ENCODE data around the gene THOC1.

- TF ChIP-seq POLR2AphosphoS5 (IDR thresholded peaks at IDR 0.05) = no peak
- TF ChIP-seq, protein P1, sequence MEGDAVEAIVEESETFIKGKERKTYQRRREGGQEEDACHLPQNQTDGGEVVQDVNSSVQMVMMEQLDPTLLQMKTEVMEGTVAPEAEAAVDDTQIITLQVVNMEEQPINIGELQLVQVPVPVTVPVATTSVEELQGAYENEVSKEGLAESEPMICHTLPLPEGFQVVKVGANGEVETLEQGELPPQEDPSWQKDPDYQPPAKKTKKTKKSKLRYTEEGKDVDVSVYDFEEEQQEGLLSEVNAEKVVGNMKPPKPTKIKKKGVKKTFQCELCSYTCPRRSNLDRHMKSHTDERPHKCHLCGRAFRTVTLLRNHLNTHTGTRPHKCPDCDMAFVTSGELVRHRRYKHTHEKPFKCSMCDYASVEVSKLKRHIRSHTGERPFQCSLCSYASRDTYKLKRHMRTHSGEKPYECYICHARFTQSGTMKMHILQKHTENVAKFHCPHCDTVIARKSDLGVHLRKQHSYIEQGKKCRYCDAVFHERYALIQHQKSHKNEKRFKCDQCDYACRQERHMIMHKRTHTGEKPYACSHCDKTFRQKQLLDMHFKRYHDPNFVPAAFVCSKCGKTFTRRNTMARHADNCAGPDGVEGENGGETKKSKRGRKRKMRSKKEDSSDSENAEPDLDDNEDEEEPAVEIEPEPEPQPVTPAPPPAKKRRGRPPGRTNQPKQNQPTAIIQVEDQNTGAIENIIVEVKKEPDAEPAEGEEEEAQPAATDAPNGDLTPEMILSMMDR (IDR thresholded peaks at IDR 0.05) = no peak
- no peak for TF ChIP-seq EP300 (IDR thresholded peaks at IDR 0.05)
Measured at GRCh38 chr18:213505-213904, 54.3 kb downstream of the THOC1 start.

Data from esophagus muscularis mucosa (tissue), 4 donors.